Activated naive CD8-positive, alpha-beta T cell treated with anti-CD3 and anti-CD28 coated beads, Interleukin-2, amount 10 ng/mL, durations not matched to agents 7 days and 5 days (primary cell): ENCODE results near the gene DCAF8L1. TPM values are rescaled to one million over a fixed set of nuclear protein-coding genes. Genes with fewer than 3 reads are reported as not detected.
"Not testable (repeated sequence)": the region's sequence is repeated elsewhere in the genome, so short reads cannot be mapped to it uniquely, and the experiment has no call there.

ENCODE experiments used
- ATAC-seq: fragments of 150-1000 bp; cut with Tn5 transposase; one replicate; pipeline ENCODE4 v1.10.0; 2021; ENCODE audit warnings: low read depth, moderate library complexity
- POLR2A ChIA-PET: fragments of 350-600 bp; sonication (Branson Sonifier 250); formaldehyde crosslinking; loops from one replicate; lab custom pipeline; 2021; ENCODE audit warnings: antibody characterized with exemption; lab: Charles Lee
- DNase-seq: peaks from one replicate; pipeline ENCODE4 v3.0.0; 2021
- H3K27ac Mint-ChIP-seq: one replicate; pipeline ENCODE4 v1.8.0; 2022; ENCODE audit warnings: mild to moderate bottlenecking, mixed read lengths
- H3K27me3 Mint-ChIP-seq: one replicate; pipeline ENCODE4 v1.8.0; 2022; ENCODE audit warnings: mild to moderate bottlenecking, moderate library complexity, mixed read lengths
- H3K36me3 Mint-ChIP-seq: one replicate; pipeline ENCODE4 v1.8.0; 2021; ENCODE audit warnings: mild to moderate bottlenecking, mixed read lengths
- H3K4me1 Mint-ChIP-seq: one replicate; pipeline ENCODE4 v1.8.0; 2021; ENCODE audit warnings: mixed read lengths
- H3K4me3 Mint-ChIP-seq: one replicate; pipeline ENCODE4 v1.8.0; 2022; ENCODE audit warnings: mild to moderate bottlenecking, moderate library complexity, mixed read lengths
- H3K9me3 Mint-ChIP-seq: one replicate; pipeline ENCODE4 v1.8.0; 2021; ENCODE audit warnings: mixed read lengths
- total RNA-seq, 2 experiments: library from RNA; stranded (reverse); gene quantifications; one replicate each; pipeline ENCODE4 v1.2.3, GENCODE V29; 2021

DCAF8L1 gene
- total RNA-seq, 2 experiments from 2014 or later, result not detected

DNA sequence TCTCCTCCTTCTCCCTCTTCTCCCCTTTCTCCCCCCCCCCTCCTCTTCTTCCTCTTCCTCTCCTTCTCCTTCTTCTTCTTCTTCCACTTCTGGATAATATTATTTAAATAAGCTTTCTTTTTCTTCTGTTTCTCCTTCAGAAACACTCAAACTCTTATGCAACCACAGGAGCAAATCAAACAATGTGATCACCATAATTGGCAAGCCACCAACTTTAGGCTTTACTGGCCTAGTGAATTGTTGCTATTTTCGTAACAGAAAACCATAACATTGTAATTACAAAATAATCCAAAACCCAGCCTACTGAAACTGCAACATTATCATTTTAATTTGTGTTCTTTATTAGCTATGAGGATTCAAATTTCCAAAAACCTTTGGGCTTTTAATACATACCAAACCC lies 14.3 kb downstream of the DCAF8L1 start:
- Mint-ChIP-seq H3K27ac (no peak overlapping the region), H3K4me1 (no peaks in the 10 kb centered on the region), H3K9me3 (peaks cover 2% of the 10 kb centered on the region), H3K36me3 (no peaks in the 10 kb centered on the region), H3K4me3 (no peak overlapping the region), H3K27me3 (no peaks in the 10 kb centered on the region)
- ATAC-seq (no peak), DNase-seq (no peak)
- POLR2A ChIA-PET, result no interaction called here

- no peaks in the 10 kb centered on the region for H3K27me3 Mint-ChIP-seq
- POLR2A ChIA-PET, result no interaction called here
- no peaks in the 10 kb centered on the region for H3K36me3 Mint-ChIP-seq
- no peaks in the 10 kb centered on the region for H3K4me1 Mint-ChIP-seq
- H3K27ac Mint-ChIP-seq, result no peak overlapping the region
- no peak overlapping the region for H3K4me3 Mint-ChIP-seq
- peaks cover 2% of the 10 kb centered on the region for H3K9me3 Mint-ChIP-seq
- ATAC-seq, result no peak
- no peak for DNase-seq
Observed at GRCh38 chrX:27966492-27966891, 14.8 kb downstream of the DCAF8L1 start.

DNA sequence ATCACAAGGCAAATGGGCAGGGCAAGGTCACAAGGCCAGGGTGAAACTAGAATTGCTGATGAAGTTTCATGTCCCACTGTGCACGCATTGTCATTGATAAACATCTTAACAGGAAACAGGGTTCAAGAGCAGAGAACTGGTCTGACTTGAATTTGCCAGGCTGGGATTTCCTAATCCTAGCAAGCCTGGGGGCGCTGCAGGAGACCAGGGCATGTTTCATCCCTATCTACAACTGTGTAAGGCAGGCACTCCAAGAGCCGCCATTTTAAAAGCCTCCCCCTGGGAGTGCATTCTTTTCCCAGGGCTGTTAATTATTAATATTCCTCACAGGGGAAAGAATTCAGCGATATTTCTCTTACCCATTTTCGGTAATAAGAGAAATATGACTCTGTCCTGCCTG lies 15.9 kb downstream of the DCAF8L1 start:
- H3K9me3 Mint-ChIP-seq, H3K36me3 Mint-ChIP-seq, H3K4me1 Mint-ChIP-seq, POLR2A ChIA-PET, ATAC-seq, DNase-seq, H3K4me3 Mint-ChIP-seq, H3K27me3 Mint-ChIP-seq, H3K27ac Mint-ChIP-seq: not testable (repeated sequence)

DNA sequence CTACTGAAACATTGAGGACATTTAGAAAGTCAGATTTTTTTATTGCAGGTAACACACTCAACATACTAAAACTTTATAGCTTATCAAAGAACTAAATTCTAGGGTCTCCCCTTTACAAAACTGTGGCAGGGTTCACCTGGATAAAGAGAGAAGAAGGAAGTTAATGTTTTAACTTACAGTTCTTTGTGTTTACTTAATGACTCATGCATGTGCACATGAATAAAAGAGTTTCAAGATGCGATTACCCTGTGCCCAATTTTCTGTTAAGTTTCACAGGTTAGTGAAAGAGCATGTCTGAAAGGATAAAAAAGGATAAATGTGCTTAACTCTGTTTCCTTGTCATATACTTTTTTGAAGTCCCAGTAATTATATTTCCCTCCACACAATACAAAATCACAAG lies 16.8 kb downstream of the DCAF8L1 start:
- no peaks in the 10 kb centered on the region for H3K36me3 Mint-ChIP-seq
- DNase-seq, result no peak
- POLR2A ChIA-PET, result no interaction called here
- H3K27me3 Mint-ChIP-seq, result no peaks in the 10 kb centered on the region
- no peak overlapping the region for H3K4me3 Mint-ChIP-seq
- no peak overlapping the region for H3K27ac Mint-ChIP-seq
- ATAC-seq, result no peak
- no peaks in the 10 kb centered on the region for H3K4me1 Mint-ChIP-seq
- peaks cover 1% of the 10 kb centered on the region for H3K9me3 Mint-ChIP-seq

GRCh38 chrX:27960410-27960809 lies 20.8 kb downstream of the DCAF8L1 start:
- H3K27me3 Mint-ChIP-seq, DNase-seq, H3K4me3 Mint-ChIP-seq, ATAC-seq, H3K27ac Mint-ChIP-seq, H3K4me1 Mint-ChIP-seq, POLR2A ChIA-PET, H3K36me3 Mint-ChIP-seq, H3K9me3 Mint-ChIP-seq: not testable (repeated sequence)

GRCh38 chrX:27953171-27953570 lies 28.1 kb downstream of the DCAF8L1 start:
- Mint-ChIP-seq H3K9me3 (peaks cover 1% of the 10 kb centered on the region), H3K36me3 (no peaks in the 10 kb centered on the region), H3K27ac (no peak overlapping the region), H3K4me3 (no peak overlapping the region), H3K27me3 (no peaks in the 10 kb centered on the region), H3K4me1 (no peaks in the 10 kb centered on the region)
- POLR2A ChIA-PET, result no interaction called here
- no peak for DNase-seq
- ATAC-seq, result no peak

DNA sequence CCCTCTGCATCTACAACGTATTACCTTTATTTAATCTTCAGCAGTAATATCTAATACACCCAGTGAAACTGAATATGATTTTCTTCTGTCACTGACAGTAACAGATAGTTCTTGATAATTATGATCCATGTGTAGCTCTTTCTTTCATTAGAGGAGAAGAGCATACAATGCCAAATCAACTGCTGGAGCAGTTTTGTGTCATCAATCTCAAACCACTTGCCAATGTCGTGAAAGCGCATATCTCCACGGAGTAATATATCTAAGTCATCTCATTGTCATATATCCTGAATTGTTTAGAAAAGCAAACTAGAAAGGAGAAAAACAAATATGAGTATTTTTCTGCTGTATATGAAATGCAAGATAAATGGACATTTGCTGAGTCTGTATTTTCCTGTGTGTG lies 47.9 kb downstream of the DCAF8L1 start:
- H3K27me3 Mint-ChIP-seq, result no peaks in the 10 kb centered on the region
- H3K4me3 Mint-ChIP-seq, result no peak overlapping the region
- POLR2A ChIA-PET, result no interaction called here
- ATAC-seq (no peak), DNase-seq (no peak)
- H3K36me3 Mint-ChIP-seq, result no peaks in the 10 kb centered on the region
- no peak overlapping the region for H3K27ac Mint-ChIP-seq
- no peaks in the 10 kb centered on the region for H3K4me1 Mint-ChIP-seq
- peaks cover 2% of the 10 kb centered on the region for H3K9me3 Mint-ChIP-seq

Other genes starting within 250 kb of the DCAF8L1 start
- gene MAGEB10, start 173.5 kb downstream of the DCAF8L1 start, total RNA-seq, result not detected